Fibroblast of gingiva (primary cell): ENCODE results near the gene TRIM37.
"Not testable (repeated sequence)": the region's sequence is repeated elsewhere in the genome, so short reads cannot be mapped to it uniquely, and the experiment has no call there.

Experiments used
- DNase-seq: peaks from one replicate; pipeline ENCODE4 v3.0.0-alpha.2; 2011; ENCODE audit warnings: low read depth

TRIM37 gene

DNA sequence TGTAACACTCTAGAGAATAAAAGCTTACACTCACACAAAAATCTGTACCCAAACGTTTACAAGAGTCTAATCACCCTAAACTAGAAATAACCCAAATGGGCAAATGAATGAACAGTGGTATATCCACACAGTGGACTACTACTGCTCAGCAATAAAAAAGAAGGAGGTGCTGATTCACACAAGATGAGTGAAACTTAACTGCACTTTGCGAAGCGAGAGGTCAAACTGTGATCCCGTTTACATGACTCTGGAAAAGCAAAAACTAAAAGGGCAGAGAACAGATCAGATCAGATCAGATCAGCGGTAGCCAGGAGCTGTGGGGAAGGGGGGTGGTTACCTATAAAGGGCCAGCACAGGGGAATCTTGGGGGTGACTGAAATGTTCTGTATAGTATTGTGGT lies 113.4 kb downstream of the TRIM37 start:
- no peak for DNase-seq

- peak; percentile 25 for DNase-seq
Observed at GRCh38 chr17:58991718-58992331, 114.9 kb downstream of the TRIM37 start.

DNA sequence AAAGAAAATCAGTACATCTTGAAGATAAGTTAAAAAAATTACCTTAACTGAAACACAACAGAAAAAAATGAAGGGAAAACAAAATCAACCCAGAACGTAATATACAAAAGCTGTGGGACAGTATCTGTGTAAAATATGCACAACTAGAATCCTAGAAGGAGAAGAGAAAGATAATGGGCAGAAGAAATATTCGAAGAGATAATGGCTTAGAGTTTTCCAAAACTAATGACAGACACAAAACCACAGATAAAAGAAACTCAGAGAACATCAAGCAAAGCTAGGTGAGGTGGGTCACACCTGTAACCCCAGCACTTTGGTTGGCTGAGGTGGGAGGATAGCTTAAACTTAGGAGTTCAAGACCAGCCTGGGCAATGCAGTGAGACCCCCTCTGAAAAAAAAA lies 117.1 kb downstream of the TRIM37 start:
- no peak for DNase-seq

DNA sequence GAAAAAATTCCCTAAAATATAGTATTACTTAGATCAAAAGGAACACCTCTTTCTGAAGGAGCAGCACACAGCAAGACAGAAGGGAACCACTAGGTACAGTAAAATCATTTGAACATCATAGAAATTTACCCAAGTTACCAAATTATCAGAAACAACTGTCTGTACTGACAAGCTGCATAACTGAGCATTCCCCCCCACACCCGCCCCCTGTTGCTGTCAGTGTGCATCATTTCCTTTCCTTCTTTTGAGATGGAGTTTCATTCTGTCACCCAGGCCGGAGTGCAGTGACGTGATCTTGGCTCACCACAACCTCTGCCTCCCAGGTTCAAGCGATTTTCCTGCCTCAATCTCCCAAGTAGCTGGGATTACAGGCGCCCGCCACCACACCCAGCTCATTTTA lies 120.7 kb downstream of the TRIM37 start:
- DNase-seq, result no peak

DNA sequence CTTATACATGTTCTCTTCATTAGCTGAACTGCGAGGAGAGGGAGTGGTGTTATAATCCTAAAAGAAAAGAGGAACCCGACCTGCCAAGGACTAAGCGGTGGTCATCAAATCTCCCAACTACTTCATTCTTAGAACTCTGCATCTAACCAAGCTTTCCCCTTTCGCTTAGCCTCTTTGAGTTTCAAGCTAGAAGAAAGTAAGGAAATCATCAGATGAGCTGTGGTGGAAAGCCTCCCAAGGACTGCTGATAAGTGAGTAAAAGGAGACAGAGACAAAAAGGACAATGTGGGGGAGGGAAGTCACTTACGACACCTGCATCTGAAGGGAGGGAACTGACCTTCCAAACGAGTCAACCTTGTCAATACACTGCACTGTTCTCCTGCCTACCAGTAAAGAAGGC lies 121.3 kb downstream of the TRIM37 start:
- no peak for DNase-seq

DNA sequence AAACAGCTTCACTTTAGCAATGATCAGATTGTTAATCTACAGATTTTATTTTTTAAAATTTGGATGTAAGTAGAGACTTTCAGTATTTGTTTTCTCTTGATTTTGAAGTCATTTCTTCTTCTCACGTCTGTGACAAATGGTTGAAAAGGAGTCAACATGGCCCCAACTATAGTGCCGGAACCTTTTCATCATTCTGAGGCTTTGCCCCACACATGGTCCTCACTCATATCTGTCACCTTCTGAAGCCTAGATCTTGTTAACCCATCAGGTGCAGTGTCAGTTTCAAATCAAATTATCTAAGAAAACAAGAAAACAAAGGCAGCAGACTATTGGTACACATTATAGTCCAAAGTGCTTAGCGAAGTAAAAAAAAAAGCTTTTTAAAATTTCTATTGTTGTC lies 124.1 kb downstream of the TRIM37 start:
- no peak for DNase-seq

GRCh38 chr17:58980706-58981481 lies 125.8 kb downstream of the TRIM37 start:
- no peak for DNase-seq

DNA sequence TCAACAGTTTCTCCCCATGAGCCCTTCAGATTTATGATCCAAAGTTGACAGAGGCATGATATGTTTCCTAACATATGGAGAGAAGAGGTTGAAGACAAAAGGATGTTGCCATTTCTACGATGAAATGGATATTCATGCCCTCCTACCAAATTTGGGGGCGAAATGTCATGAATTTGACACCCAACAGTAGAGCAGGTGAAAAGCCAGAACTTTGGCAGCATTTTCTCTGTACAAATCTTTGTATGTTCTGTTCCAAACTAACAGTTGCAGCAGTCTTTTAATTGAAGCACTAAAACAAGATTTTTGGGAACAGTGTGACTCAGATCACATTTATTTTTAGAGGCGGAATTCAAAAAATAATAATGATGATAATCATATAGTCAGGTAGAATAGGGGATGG lies 130.1 kb downstream of the TRIM37 start:
- DNase-seq, result no peak

DNA sequence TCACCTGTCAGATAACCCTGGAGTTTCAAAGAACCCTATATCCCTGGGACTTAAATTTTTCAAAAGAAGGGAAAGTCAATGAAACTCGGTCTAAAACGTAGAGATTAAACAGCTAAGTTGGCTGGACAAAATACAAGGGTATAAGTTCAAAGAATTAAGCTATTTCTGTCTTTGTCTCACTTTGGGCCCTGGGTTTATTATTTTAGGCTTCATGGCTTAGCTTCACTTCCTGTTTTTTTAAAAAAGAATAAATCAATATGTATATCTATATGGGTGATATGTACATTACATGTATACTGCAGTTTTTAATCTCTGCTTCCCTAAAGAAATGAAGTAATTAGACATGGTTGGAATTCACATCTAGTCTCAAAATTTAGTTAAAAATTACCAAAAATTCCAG lies 132.3 kb downstream of the TRIM37 start:
- no peak for DNase-seq

GRCh38 chr17:58970609-58971450 lies 135.8 kb downstream of the TRIM37 start:
- DNase-seq, result no peak

GRCh38 chr17:58969612-58970011 lies 137.1 kb downstream of the TRIM37 start:
- DNase-seq, result no peak

DNA sequence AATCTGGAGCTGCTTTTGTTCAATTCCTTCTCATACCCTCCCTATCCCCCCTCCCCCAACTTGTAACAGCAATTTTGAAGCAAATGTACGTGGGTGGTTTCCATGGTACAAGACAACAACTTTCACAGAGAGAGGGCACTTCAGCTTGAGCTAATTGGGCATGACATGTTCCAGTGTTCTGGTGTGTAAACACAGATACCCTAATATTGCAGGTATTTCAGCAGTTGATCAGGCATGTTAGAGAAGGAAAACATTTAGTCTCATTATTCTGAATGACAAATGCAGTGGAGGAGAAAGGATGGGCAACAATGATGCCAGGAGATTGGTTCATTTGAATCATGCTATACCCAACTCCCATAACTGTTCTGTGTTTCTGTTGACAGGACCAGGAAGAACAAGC lies 137.5 kb downstream of the TRIM37 start:
- DNase-seq, result no peak

- DNase-seq, result no peak
Observed at GRCh38 chr17:58968426-58969061, 138.1 kb downstream of the TRIM37 start.

DNA sequence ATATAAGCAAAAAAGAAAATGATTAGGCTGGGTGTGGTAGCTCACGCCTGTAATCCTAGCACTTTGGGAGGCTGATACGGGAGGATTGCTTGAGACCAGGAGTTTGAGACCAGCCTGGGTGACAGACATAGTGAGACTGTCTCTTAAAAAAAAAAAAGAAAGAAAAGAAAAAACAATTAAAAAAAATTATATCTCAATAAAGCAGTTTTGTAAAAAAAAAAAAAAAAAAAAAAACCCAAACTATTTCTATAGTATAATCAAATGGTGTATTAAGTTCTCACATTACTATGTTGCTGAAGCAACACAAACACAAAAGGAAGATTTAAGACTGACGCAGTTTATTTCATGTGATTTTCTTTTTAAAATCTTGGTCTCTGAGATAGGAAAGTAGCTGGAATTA lies 140.5 kb downstream of the TRIM37 start:
- no peak for DNase-seq

DNA sequence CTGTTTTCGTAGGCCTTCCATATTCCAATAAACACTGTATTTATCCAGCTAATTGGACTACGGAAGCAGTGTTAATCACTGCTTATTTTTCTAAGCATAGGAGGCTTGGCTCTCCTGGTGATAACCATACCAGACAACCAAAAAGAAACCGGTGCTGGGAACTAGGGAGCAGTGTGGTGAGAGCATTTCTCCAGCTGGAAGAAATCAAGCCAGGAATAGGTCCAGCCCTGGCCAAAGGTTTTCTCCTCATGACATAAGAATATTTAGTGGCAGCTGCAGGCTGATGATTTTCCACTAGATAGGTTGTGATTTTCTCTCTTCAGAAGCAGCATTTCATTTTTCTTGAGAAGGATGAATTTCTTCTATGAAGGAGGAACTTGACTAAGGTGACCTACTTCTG lies 141.5 kb downstream of the TRIM37 start:
- peak; percentile 4 for DNase-seq

DNA sequence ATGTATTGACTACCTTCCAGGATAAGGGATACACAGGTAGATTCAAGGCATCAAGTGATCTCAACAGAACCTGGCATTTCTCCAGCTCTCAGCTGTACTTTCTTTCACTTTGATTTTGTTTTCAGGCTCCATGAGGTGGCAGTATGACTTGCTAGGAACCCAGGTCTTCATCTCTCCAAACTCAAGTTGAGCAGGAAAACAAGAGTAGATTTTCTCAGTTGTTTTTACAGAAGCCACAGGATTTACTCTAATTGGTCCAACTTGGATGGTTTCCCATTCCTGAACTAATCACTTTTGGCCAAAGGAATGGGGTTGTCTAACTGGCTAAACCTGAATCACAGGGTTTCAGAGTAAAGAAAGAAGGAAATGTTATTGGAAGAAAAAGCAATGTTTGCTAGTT lies 146.6 kb downstream of the TRIM37 start:
- peak; percentile 57 for DNase-seq

DNA sequence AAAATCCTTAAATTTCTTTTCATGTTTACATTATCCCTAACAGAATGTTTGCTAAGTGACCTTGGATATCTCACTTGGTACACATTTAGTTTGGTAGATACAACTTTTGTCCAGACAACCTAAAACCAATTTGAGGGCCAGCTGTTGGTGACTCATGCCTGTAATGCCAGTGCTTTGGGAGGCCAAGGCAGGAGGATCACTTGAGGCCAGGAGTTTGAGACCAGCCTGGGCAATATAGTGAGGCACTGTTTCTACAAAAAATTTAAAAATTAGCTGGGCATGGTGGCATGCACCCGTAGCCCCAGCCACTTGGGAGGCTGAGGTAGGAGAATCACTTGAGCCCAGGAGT lies 149.0 kb downstream of the TRIM37 start:
- DNase-seq, result not testable (repeated sequence)

GRCh38 chr17:58956997-58957724 lies 149.5 kb downstream of the TRIM37 start:
- DNase-seq, result peak; percentile 40

DNA sequence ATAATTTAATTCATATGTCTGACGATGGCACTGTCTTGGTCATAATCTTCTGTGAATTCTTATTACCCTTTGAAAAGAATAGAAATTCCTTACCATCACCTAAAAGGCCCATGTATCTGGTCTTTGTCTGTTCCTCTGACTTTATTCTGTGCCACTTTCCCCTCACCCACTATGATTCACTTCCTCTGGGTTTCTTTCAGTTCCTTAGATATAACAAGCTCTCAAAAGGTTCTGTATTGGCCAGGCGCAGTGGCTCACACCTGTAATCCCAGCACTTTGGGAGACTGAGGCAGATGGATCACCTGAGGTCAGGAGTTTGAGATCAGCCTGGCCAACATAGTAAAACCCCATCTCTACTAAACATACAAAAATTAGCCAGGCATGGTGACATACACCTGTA lies 152.3 kb downstream of the TRIM37 start:
- DNase-seq, result not testable (repeated sequence)

GRCh38 chr17:58947824-58948223 lies 158.9 kb downstream of the TRIM37 start:
- DNase-seq, result no peak

DNA sequence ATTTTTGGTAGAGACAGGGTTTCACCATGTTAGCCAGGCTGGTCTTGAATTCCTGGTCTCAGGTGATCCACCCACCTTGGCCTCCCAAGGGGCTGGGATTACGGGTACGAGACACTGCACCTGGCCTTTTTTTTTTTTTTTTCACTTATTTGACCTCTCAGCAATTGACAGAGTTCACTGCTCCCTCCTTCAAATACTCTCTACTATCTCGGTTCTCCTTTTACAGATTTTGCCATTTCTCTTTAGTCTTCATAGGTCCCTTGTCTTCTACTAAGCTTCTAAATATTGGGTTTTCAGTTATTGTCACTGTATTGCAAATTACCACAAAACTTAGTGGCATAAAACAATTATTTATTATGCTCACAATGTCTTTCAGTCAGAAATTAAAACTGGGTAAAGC lies 159.3 kb downstream of the TRIM37 start:
- DNase-seq, result no peak

- DNase-seq, result no peak
Observed at GRCh38 chr17:58944166-58944565, 162.5 kb downstream of the TRIM37 start.
